HG03103 (cell line): Measurements from ENCODE around the gene WDR59.
"Not testable (repeated sequence)": the region's sequence is repeated elsewhere in the genome, so short reads cannot be mapped to it uniquely, and the experiment has no call there.

ENCODE experiments used
- ATAC-seq: cut with Tn5 transposase; IDR thresholded peaks from one replicate; pipeline ENCODE4 v1.9.1; 2021; ENCODE audit warnings: low read depth; ENCODE audit not compliant: unreplicated experiment

WDR59 gene

GRCh38 chr16:75012380-75013081 lies 27.6 kb upstream of the WDR59 start:
- peak; percentile 11 for ATAC-seq

GRCh38 chr16:75011634-75012307 lies 26.8 kb upstream of the WDR59 start:
- peak; percentile 39 for ATAC-seq

GRCh38 chr16:75010427-75010826 lies 25.5 kb upstream of the WDR59 start:
- ATAC-seq = no peak

GRCh38 chr16:75007443-75007842 lies 22.5 kb upstream of the WDR59 start:
- ATAC-seq = peak; percentile 52

- no peak for ATAC-seq
These were observed 20.8 kb upstream of the WDR59 start for GRCh38 chr16:75005697-75006096.

- ATAC-seq = no peak
These were observed 19.5 kb upstream of the WDR59 start for GRCh38 chr16:75004460-75004859.

- ATAC-seq = no peak
These were observed 19.0 kb upstream of the WDR59 start for GRCh38 chr16:75003931-75004330.

GRCh38 chr16:75002474-75002873 lies 17.6 kb upstream of the WDR59 start:
- no peak for ATAC-seq

GRCh38 chr16:75000481-75001081 lies 15.7 kb upstream of the WDR59 start:
- ATAC-seq = no peak

GRCh38 chr16:74999609-75000480 lies 14.9 kb upstream of the WDR59 start:
- ATAC-seq = peak; percentile 38

GRCh38 chr16:74999219-74999608 lies 14.3 kb upstream of the WDR59 start:
- peak; percentile 19 for ATAC-seq

GRCh38 chr16:74998481-74999218 lies 13.7 kb upstream of the WDR59 start, which contains the start of gene ZNRF1:
ZNRF1 (plus strand) TSS chr16:74999024; CDS start chr16:74999672, 648 bp downstream.
- ATAC-seq = peak; percentile 61

- ATAC-seq = no peak
These were observed 12.1 kb upstream of the WDR59 start for GRCh38 chr16:74997042-74997491.

- ATAC-seq = no peak
These were observed 11.1 kb upstream of the WDR59 start for GRCh38 chr16:74995986-74996385.

- ATAC-seq = no peak
These were observed 6.9 kb upstream of the WDR59 start for GRCh38 chr16:74991593-74992403.

GRCh38 chr16:74991268-74991592 lies 6.3 kb upstream of the WDR59 start:
- no peak for ATAC-seq

- no peak for ATAC-seq
These were observed 5.9 kb upstream of the WDR59 start for GRCh38 chr16:74990832-74991231.

GRCh38 chr16:74989864-74990263 lies 4.9 kb upstream of the WDR59 start:
- ATAC-seq = not testable (repeated sequence)

GRCh38 chr16:74987027-74987681 lies 2.2 kb upstream of the WDR59 start:
- no peak for ATAC-seq
